ENCODE results near the gene PHTF1. TPM values are rescaled to one million over a fixed set of nuclear protein-coding genes. Genes with fewer than 3 reads are reported as not detected.

PHTF1 gene
- total RNA-seq, 1 donor from 2014 or later: 23.9 TPM

- Mint-ChIP-seq H3K9me3 (ENCODE audit: low read depth) (peaks cover 31% of the 10 kb centered on the region), H3K36me3 (ENCODE audit: low read depth) (peaks cover 38% of the 10 kb centered on the region), H3K27me3 (ENCODE audit: low read depth) (no peaks in the 10 kb centered on the region), H3K4me3 (ENCODE audit: unreplicated experiment) (no peak overlapping the region), H3K27ac (ENCODE audit: unreplicated experiment) (no peak overlapping the region), H3K4me1 (ENCODE audit: low read depth) (peaks cover 8% of the 10 kb centered on the region)
- no peak for TF ChIP-seq CTCF (IDR thresholded peaks at IDR 0.05)
- DNase-seq (ENCODE audit: low spot score): no peak
These were observed 68.1 kb downstream of the PHTF1 start for GRCh38 chr1:113691184-113691583.

- Mint-ChIP-seq H3K4me1 (ENCODE audit: low read depth) (peaks cover 8% of the 10 kb centered on the region), H3K4me3 (ENCODE audit: unreplicated experiment) (no peak overlapping the region), H3K27ac (ENCODE audit: unreplicated experiment) (peak overlapping the region; percentile 10), H3K27me3 (ENCODE audit: low read depth) (no peaks in the 10 kb centered on the region), H3K36me3 (ENCODE audit: low read depth) (peaks cover 21% of the 10 kb centered on the region), H3K9me3 (ENCODE audit: low read depth) (no peaks in the 10 kb centered on the region)
- no peak for TF ChIP-seq CTCF (IDR thresholded peaks at IDR 0.05)
- DNase-seq (ENCODE audit: low spot score): no peak
These were observed 72.2 kb downstream of the PHTF1 start for GRCh38 chr1:113686891-113687618.

- no peak for TF ChIP-seq CTCF (IDR thresholded peaks at IDR 0.05)
- DNase-seq (ENCODE audit: low spot score): no peak
- Mint-ChIP-seq H3K9me3 (ENCODE audit: low read depth) (no peaks in the 10 kb centered on the region), H3K27me3 (ENCODE audit: low read depth) (no peaks in the 10 kb centered on the region), H3K36me3 (ENCODE audit: low read depth) (peaks cover 10% of the 10 kb centered on the region), H3K27ac (ENCODE audit: unreplicated experiment) (no peak overlapping the region), H3K4me1 (ENCODE audit: low read depth) (peaks cover 8% of the 10 kb centered on the region), H3K4me3 (ENCODE audit: unreplicated experiment) (no peak overlapping the region)
These were observed 75.1 kb downstream of the PHTF1 start for GRCh38 chr1:113684153-113684541.

- no peak for DNase-seq (ENCODE audit: low spot score)
- peaks cover 8% of the 10 kb centered on the region for H3K4me1 Mint-ChIP-seq (ENCODE audit: low read depth)
- H3K36me3 Mint-ChIP-seq (ENCODE audit: low read depth): peaks cover 10% of the 10 kb centered on the region
- no peak overlapping the region for H3K27ac Mint-ChIP-seq (ENCODE audit: unreplicated experiment)
- H3K27me3 Mint-ChIP-seq (ENCODE audit: low read depth): no peaks in the 10 kb centered on the region
- TF ChIP-seq CTCF (IDR thresholded peaks at IDR 0.05): no peak
- H3K9me3 Mint-ChIP-seq (ENCODE audit: low read depth): no peaks in the 10 kb centered on the region
- H3K4me3 Mint-ChIP-seq (ENCODE audit: unreplicated experiment): no peak overlapping the region
These were observed 75.7 kb downstream of the PHTF1 start for GRCh38 chr1:113683384-113684152.

- no peak overlapping the region for H3K4me3 Mint-ChIP-seq (ENCODE audit: unreplicated experiment)
- H3K4me1 Mint-ChIP-seq (ENCODE audit: low read depth): peaks cover 12% of the 10 kb centered on the region
- peaks cover 10% of the 10 kb centered on the region for H3K36me3 Mint-ChIP-seq (ENCODE audit: low read depth)
- TF ChIP-seq CTCF (IDR thresholded peaks at IDR 0.05): no peak
- H3K27ac Mint-ChIP-seq (ENCODE audit: unreplicated experiment): peak overlapping the region; percentile 65
- DNase-seq (ENCODE audit: low spot score): no peak
- H3K27me3 Mint-ChIP-seq (ENCODE audit: low read depth): no peaks in the 10 kb centered on the region
- H3K9me3 Mint-ChIP-seq (ENCODE audit: low read depth): no peaks in the 10 kb centered on the region
These were observed 77.5 kb downstream of the PHTF1 start for GRCh38 chr1:113681596-113682337.

Data from chondrocyte (in vitro differentiated cells).